ENCODE measurements around the gene ACRBP. TPM values are rescaled to one million over a fixed set of nuclear protein-coding genes. Genes with fewer than 3 reads are reported as not detected.

ACRBP gene
- total RNA-seq, 1 donor from 2014 or later, result 0.54 TPM

- H3K4me1 Mint-ChIP-seq (ENCODE audit: low read depth, unreplicated experiment), result no peaks in the 10 kb centered on the region
- H3K27ac Mint-ChIP-seq (ENCODE audit: unreplicated experiment), result no peak overlapping the region
- Histone ChIP-seq H3K27ac (ENCODE audit: low read depth, low read length) (no peak overlapping the region), H4K20me1 (ENCODE audit: insufficient read depth, low read length) (peaks cover 15% of the 10 kb centered on the region), H2AFZ (ENCODE audit: low read depth, low read length) (no peak overlapping the region), H3K27me3 (ENCODE audit: insufficient read depth, low read length) (no peaks in the 10 kb centered on the region), H3K4me3 (ENCODE audit: insufficient read depth, low read depth, low read length) (no peak overlapping the region), H3K79me2 (ENCODE audit: insufficient read depth, low read length) (peaks cover 17% of the 10 kb centered on the region), H3K9me3 (ENCODE audit: insufficient read depth, low read depth, low read length) (no peaks in the 10 kb centered on the region), H3K4me2 (ENCODE audit: low read length) (no peak overlapping the region), H3K4me1 (ENCODE audit: insufficient read depth, low read length) (no peaks in the 10 kb centered on the region), H3K9ac (ENCODE audit: low read length) (no peak overlapping the region), H3K36me3 (ENCODE audit: insufficient read depth, low read length) (peaks cover 57% of the 10 kb centered on the region)
- H3K36me3 Mint-ChIP-seq (ENCODE audit: low read depth, unreplicated experiment), result peaks cover 19% of the 10 kb centered on the region
- no peak for DNase-seq (ENCODE audit: low read depth)
- FAIRE-seq, result no peak
- H3K9me3 Mint-ChIP-seq (ENCODE audit: unreplicated experiment), result no peaks in the 10 kb centered on the region
- no peak overlapping the region for H3K4me3 Mint-ChIP-seq (ENCODE audit: unreplicated experiment)
- TF ChIP-seq EZH2 (IDR thresholded peaks at IDR 0.05; ENCODE audit: insufficient read depth, low read length) (no peak), CTCF (IDR thresholded peaks at IDR 0.05; ENCODE audit: insufficient read depth, low read depth, low read length) (no peak)
- no peaks in the 10 kb centered on the region for H3K27me3 Mint-ChIP-seq (ENCODE audit: low read depth, unreplicated experiment)
Observed at GRCh38 chr12:6672143-6672542, 24.9 kb upstream of the ACRBP start.

GRCh38 chr12:6667559-6668210 is 20.5 kb upstream of the ACRBP start:
- Mint-ChIP-seq H3K9me3 (ENCODE audit: unreplicated experiment) (no peaks in the 10 kb centered on the region), H3K4me1 (ENCODE audit: low read depth, unreplicated experiment) (no peaks in the 10 kb centered on the region), H3K27me3 (ENCODE audit: low read depth, unreplicated experiment) (no peaks in the 10 kb centered on the region), H3K4me3 (ENCODE audit: unreplicated experiment) (no peak overlapping the region), H3K36me3 (ENCODE audit: low read depth, unreplicated experiment) (peaks cover 16% of the 10 kb centered on the region), H3K27ac (ENCODE audit: unreplicated experiment) (no peak overlapping the region)
- Histone ChIP-seq H3K36me3 (ENCODE audit: insufficient read depth, low read length) (peaks cover 40% of the 10 kb centered on the region), H3K4me2 (ENCODE audit: low read length) (no peak overlapping the region), H3K4me3 (ENCODE audit: insufficient read depth, low read depth, low read length) (no peak overlapping the region), H2AFZ (ENCODE audit: low read depth, low read length) (no peak overlapping the region), H3K27me3 (ENCODE audit: insufficient read depth, low read length) (no peaks in the 10 kb centered on the region), H3K9me3 (ENCODE audit: insufficient read depth, low read depth, low read length) (no peaks in the 10 kb centered on the region), H3K27ac (ENCODE audit: low read depth, low read length) (no peak overlapping the region), H4K20me1 (ENCODE audit: insufficient read depth, low read length) (no peaks in the 10 kb centered on the region), H3K79me2 (ENCODE audit: insufficient read depth, low read length) (peaks cover 5% of the 10 kb centered on the region), H3K4me1 (ENCODE audit: insufficient read depth, low read length) (no peaks in the 10 kb centered on the region), H3K9ac (ENCODE audit: low read length) (no peak overlapping the region)
- no peak for FAIRE-seq
- no peak for TF ChIP-seq EZH2 (IDR thresholded peaks at IDR 0.05; ENCODE audit: insufficient read depth, low read length)
- peak; percentile 4 for TF ChIP-seq CTCF (IDR thresholded peaks at IDR 0.05; ENCODE audit: insufficient read depth, low read depth, low read length)
- no peak for DNase-seq (ENCODE audit: low read depth)

GRCh38 chr12:6666211-6666610 is 19.0 kb upstream of the ACRBP start:
- H3K4me1 Mint-ChIP-seq (ENCODE audit: low read depth, unreplicated experiment), result peaks cover 8% of the 10 kb centered on the region
- no peak for FAIRE-seq

More at GRCh38 chr12:6666211-6666610, 19.0 kb upstream of the ACRBP start:
- TF ChIP-seq CTCF (IDR thresholded peaks at IDR 0.05; ENCODE audit: insufficient read depth, low read depth, low read length), result no peak
- no peak for TF ChIP-seq EZH2 (IDR thresholded peaks at IDR 0.05; ENCODE audit: insufficient read depth, low read length)
- Histone ChIP-seq H3K9me3 (ENCODE audit: insufficient read depth, low read depth, low read length) (no peaks in the 10 kb centered on the region), H3K4me3 (ENCODE audit: insufficient read depth, low read depth, low read length) (no peak overlapping the region), H3K27me3 (ENCODE audit: insufficient read depth, low read length) (no peaks in the 10 kb centered on the region), H3K79me2 (ENCODE audit: insufficient read depth, low read length) (peaks cover 17% of the 10 kb centered on the region), H3K9ac (ENCODE audit: low read length) (no peak overlapping the region), H3K4me2 (ENCODE audit: low read length) (no peak overlapping the region), H3K4me1 (ENCODE audit: insufficient read depth, low read length) (peaks cover 6% of the 10 kb centered on the region), H3K36me3 (ENCODE audit: insufficient read depth, low read length) (peaks cover 29% of the 10 kb centered on the region), H4K20me1 (ENCODE audit: insufficient read depth, low read length) (no peaks in the 10 kb centered on the region), H3K27ac (ENCODE audit: low read depth, low read length) (no peak overlapping the region), H2AFZ (ENCODE audit: low read depth, low read length) (no peak overlapping the region)
- Mint-ChIP-seq H3K27me3 (ENCODE audit: low read depth, unreplicated experiment) (no peaks in the 10 kb centered on the region), H3K9me3 (ENCODE audit: unreplicated experiment) (no peaks in the 10 kb centered on the region), H3K27ac (ENCODE audit: unreplicated experiment) (no peak overlapping the region), H3K36me3 (ENCODE audit: low read depth, unreplicated experiment) (peaks cover 6% of the 10 kb centered on the region), H3K4me3 (ENCODE audit: unreplicated experiment) (no peak overlapping the region)
- peak; percentile 57 for DNase-seq (ENCODE audit: low read depth)
